GM18868 (cell line): ENCODE measurements around the gene AKR1C2.
"Not testable (repeated sequence)": the region's sequence is repeated elsewhere in the genome, so short reads cannot be mapped to it uniquely, and the experiment has no call there.

ENCODE experiments used
- ATAC-seq: cut with Tn5 transposase; IDR thresholded peaks from one replicate; pipeline ENCODE4 v1.9.1; 2021; ENCODE audit warnings: mild to moderate bottlenecking, moderate library complexity; ENCODE audit not compliant: unreplicated experiment

Gene AKR1C2

DNA sequence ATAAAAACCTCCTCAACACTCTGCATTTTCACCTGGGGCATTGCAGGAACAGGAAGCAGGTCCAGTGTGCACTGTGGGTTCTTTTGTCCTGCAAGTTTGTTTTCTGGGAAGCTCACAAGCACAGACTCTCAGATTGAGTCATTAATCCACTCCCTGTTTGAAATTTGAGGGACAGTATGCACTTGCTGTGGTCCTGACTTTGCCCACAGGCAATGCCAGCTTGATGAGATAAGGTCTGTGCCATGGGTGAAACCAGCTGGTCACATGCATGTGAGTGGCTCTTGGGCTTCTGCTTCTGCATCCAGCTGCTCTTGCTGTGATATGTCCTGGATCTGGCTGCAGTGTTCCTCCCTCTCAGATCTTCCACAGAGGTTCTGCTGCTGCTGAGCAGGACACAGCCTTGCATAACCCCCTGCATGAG, 21.8 kb upstream of the AKR1C2 start:
- not testable (repeated sequence) for ATAC-seq

GRCh38 chr10:5023177-5023805, 19.6 kb upstream of the AKR1C2 start:
- no peak for ATAC-seq

GRCh38 chr10:5021624-5022290, 18.1 kb upstream of the AKR1C2 start:
- not testable (repeated sequence) for ATAC-seq

- not testable (repeated sequence) for ATAC-seq
Observed at GRCh38 chr10:5019770-5020612, 16.3 kb upstream of the AKR1C2 start.

- not testable (repeated sequence) for ATAC-seq
Observed at GRCh38 chr10:5018671-5019277, 15.1 kb upstream of the AKR1C2 start.

GRCh38 chr10:5018134-5018533, 14.5 kb upstream of the AKR1C2 start:
- no peak for ATAC-seq

- no peak for ATAC-seq
Observed at GRCh38 chr10:5014936-5015335, 11.3 kb upstream of the AKR1C2 start.

- ATAC-seq = not testable (repeated sequence)
Observed at GRCh38 chr10:5014200-5014910, 10.7 kb upstream of the AKR1C2 start.

- no peak for ATAC-seq
Observed at GRCh38 chr10:5013385-5013784, 9.7 kb upstream of the AKR1C2 start.

DNA sequence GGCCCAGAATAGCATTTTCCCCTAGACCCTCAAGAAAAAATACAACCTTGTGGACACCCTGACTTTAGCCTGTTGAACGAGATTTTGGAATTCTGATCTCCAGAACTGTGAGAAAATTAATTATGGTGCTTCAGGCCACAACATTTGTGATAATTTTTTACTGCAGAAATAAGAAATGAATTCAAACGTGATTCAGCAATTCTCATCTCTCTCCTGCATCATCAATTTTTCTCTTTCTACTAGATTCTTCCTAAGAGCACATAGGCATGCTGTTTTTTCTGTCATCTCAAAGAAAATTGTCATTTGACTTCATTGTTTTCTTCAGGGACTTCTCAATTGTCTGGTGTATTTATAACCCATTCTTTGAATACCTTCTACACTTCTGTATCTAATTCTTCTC, 8.9 kb upstream of the AKR1C2 start:
- no peak for ATAC-seq

- not testable (repeated sequence) for ATAC-seq
Observed at GRCh38 chr10:5011392-5011791, 7.7 kb upstream of the AKR1C2 start.

DNA sequence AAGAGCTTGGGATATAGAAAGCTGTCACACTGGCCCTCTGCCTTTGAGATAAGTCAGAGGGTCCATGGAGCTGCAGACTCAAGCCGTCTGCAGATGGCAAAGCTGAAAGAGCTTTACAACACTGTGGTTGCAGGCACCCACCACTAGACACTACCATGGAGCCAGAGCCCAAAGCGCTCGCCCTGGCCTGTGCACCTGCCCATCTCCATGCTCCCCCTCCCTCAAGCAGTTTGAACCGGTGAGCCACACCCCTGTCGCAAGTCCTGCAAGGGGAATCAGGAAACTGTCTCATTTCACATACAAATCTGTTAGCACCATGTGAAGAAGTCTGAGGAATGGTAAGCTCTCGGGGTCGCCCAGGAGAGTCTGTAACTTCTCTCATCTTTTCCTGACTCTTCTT, 6.4 kb upstream of the AKR1C2 start:
- ATAC-seq = not testable (repeated sequence)

DNA sequence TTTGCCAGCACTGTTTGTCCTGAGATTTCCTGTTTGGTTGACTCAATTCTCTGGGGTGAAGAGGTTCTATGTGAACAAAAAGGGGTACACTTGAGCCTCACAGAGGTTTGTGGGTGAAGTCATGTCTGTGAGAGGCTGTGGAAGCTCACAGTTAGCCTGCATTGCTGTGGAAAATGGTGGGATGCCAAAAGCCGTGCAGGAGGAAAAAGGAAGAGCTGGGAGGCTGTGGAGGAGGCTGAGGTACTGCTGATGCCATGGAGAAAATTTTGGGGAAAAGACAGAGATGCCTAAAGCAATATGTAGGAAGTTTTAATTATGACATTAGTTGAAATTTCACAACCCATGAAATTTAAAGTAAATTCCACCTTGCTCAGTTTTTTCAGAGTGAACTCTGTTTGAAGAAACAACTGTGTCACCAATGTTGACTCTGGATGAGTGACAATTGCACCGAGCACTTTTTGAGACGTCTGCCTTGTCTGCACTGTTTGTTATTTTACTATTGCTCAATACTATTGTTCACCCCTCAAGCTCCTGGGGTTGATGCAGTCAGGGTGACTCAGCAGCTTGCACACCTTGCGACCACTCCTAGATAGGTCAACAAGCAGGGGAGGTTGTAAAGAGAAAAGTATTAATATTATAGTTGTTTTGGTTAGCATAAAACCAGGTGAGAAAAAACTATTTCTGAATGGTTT, 5.3 kb upstream of the AKR1C2 start:
- not testable (repeated sequence) for ATAC-seq

GRCh38 chr10:5004501-5004900, 844 bp upstream of the AKR1C2 start:
- ATAC-seq = not testable (repeated sequence)

- ATAC-seq = not testable (repeated sequence)
Observed at GRCh38 chr10:5004030-5004385, 351 bp upstream of the AKR1C2 start.

DNA sequence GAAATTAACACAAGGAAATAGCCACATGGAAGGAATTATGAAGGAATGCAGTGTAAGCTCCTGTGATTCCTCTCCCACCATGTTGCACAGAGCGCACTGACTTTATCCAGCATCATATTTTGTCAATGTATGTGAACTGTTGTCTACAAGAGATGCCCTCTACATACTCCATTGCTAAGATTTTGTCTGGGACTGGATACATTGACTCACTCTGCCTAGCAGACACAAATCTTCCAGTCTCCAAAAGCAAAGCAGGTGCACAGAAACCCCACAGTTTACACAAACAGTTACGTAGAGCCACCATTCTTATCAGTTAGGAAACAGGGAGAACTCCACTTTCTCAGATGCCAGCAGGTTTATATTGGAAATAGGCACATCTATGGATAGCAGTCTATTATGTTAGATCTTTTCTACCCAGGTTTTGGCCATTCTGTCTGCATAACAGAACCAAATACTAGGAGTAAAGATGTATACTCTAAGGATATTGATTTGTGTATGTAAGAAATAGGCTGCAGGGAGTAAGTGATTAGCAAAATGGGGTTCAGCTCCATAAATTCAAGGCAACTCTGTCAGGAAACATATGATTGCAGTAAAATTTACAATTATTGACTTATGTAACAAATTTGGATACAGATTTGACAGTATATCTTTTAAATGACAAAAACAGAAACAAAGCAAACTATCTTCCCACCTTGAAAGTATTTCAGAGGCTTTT, 1.5 kb downstream of the AKR1C2 start:
- no peak for ATAC-seq

GRCh38 chr10:4998671-4999070, 5.0 kb downstream of the AKR1C2 start:
- ATAC-seq = no peak

- ATAC-seq = not testable (repeated sequence)
Observed at GRCh38 chr10:4994260-4994659, 9.4 kb downstream of the AKR1C2 start.

- ATAC-seq = not testable (repeated sequence)
Observed at GRCh38 chr10:4992564-4992963, 11.1 kb downstream of the AKR1C2 start.
